Natural killer cell (primary cell): ENCODE results near the gene PLIN4. TPM values are rescaled to one million over a fixed set of nuclear protein-coding genes. Genes with fewer than 3 reads are reported as not detected.

ENCODE experiments used
- ATAC-seq, 3 donors: fragments of 150-1000 bp in 2 of 3; fragments of 200-7000 bp in 1 of 3; cut with Tn5 transposase; 1 replicate in 1 of 3; 2 replicates in 2 of 3; pipeline ENCODE4 v1.10.0; 2021; ENCODE audit warnings: mild to moderate bottlenecking in 2 of 3, moderate library complexity in 2 of 3
- DNase-seq, 2 donors: peaks; one replicate each; pipeline versions ENCODE4 v3.0.0 to v3.0.0-alpha.2; 2013 to 2021; ENCODE audit warnings: mixed read lengths in 1 of 2
- H3K27ac ChIP-seq: one replicate; pipeline ENCODE4 v1.5.1; 2013; ENCODE audit warnings: mild to moderate bottlenecking, low read length
- H3K27me3 ChIP-seq: one replicate; pipeline ENCODE4 v1.6.1; 2013; ENCODE audit warnings: low read length; ENCODE audit not compliant: control insufficient read depth, insufficient read depth
- H3K36me3 ChIP-seq: one replicate; pipeline ENCODE4 v1.6.1; 2013; ENCODE audit warnings: low read length; ENCODE audit not compliant: control insufficient read depth, insufficient read depth
- H3K4me1 ChIP-seq: one replicate; pipeline ENCODE4 v1.6.1; 2013; ENCODE audit warnings: low read length; ENCODE audit not compliant: control insufficient read depth, insufficient read depth
- H3K4me3 ChIP-seq: one replicate; pipeline ENCODE4 v1.5.1; 2013; ENCODE audit warnings: low read length
- H3K9me3 ChIP-seq: one replicate; pipeline ENCODE4 v1.6.1; 2013; ENCODE audit warnings: low read length; ENCODE audit not compliant: control insufficient read depth, insufficient read depth
- H3K27ac Mint-ChIP-seq, 2 donors: one replicate each; pipeline ENCODE4 v1.8.0; 2022; ENCODE audit warnings: mild to moderate bottlenecking in 2 of 2, mixed read lengths in 2 of 2, moderate library complexity in 1 of 2
- H3K27me3 Mint-ChIP-seq, 2 donors: one replicate each; pipeline ENCODE4 v1.8.0; 2022; ENCODE audit warnings: low read depth in 2 of 2, mixed read lengths in 2 of 2
- H3K36me3 Mint-ChIP-seq: one replicate; pipeline ENCODE4 v1.8.0; 2022; ENCODE audit warnings: mixed read lengths
- H3K4me1 Mint-ChIP-seq, 2 donors: one replicate each; pipeline ENCODE4 v1.8.0; 2022; ENCODE audit warnings: mixed read lengths in 2 of 2
- H3K4me3 Mint-ChIP-seq: one replicate; pipeline ENCODE4 v1.8.0; 2022; ENCODE audit warnings: mild to moderate bottlenecking, moderate library complexity, mixed read lengths
- H3K9me3 Mint-ChIP-seq, 2 donors: one replicate each; pipeline ENCODE4 v1.8.0; 2022; ENCODE audit warnings: mixed read lengths in 2 of 2
- WGBS: methylation state at CpG from one replicate; pipeline ENCODE4 v1.1.7; 2013; ENCODE audit warnings: missing lambda C conversion rate; ENCODE audit not compliant: insufficient coverage; 5-methylcytosine and 5-hydroxymethylcytosine counted together
- intact Hi-C: fragments of 100-400 bp; cut with micrococcal nuclease; formaldehyde crosslinking; loops from one replicate; pipeline ENCODE4 v1.14.2; 2022
- total RNA-seq, 4 donors: library from RNA; stranded (reverse); fragments of 120-200 nt in 1 of 4; gene quantifications; one replicate each; pipeline versions ENCODE4 v1.2.3 to v1.2.4, GENCODE V29; 2013 to 2022
- TF ChIP-seq, protein P1 (sequence below): fragments of 200-600 bp; IDR thresholded peaks from one replicate; pipeline ENCODE4 v1.8.0; 2022; ENCODE audit warnings: antibody characterized with exemption

PLIN4 gene
- total RNA-seq, 3 donors from 2014 or later (not counting 1 experiment from before 2014, with no cell fraction given) = 0.33 TPM; not detected in 2

DNA sequence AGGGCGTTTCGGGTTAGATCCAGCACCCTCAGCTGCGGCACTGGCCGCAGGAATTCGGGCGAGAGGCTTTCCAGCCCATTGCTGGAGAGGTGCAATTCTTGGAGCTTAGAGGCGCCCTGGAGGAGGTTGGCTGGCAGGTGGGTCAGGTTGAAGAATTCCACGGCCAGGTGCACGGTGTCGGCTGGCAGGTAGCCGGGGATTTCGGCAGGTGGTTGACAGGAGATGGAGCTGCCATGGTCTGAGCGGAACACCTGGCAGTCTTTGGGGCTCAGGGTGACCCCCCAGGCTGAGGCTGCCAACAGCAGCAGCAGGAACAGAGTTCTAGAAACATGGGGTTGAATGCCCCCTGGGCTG, 20.3 kb upstream of the PLIN4 start:
- H3K27me3 ChIP-seq = peaks cover 3% of the 10 kb centered on the region
- intact Hi-C loops = no loop called here
- peaks cover 5% of the 10 kb centered on the region for H3K9me3 ChIP-seq
- Mint-ChIP-seq H3K27me3 (peaks cover 0 to 8% of the 10 kb centered on the region in 2 donors), H3K36me3 (no peaks in the 10 kb centered on the region), H3K9me3 (peaks cover 0 to 2% of the 10 kb centered on the region in 2 donors), H3K27ac (no peak overlapping the region), H3K4me3 (no peak overlapping the region), H3K4me1 (no peaks in the 10 kb centered on the region)
- DNase-seq (no peak), ATAC-seq (no peak)
- no peak overlapping the region for H3K4me3 ChIP-seq
- H3K4me1 ChIP-seq = peaks cover 22% of the 10 kb centered on the region
- H3K27ac ChIP-seq = no peak overlapping the region
- TF ChIP-seq, protein P1, sequence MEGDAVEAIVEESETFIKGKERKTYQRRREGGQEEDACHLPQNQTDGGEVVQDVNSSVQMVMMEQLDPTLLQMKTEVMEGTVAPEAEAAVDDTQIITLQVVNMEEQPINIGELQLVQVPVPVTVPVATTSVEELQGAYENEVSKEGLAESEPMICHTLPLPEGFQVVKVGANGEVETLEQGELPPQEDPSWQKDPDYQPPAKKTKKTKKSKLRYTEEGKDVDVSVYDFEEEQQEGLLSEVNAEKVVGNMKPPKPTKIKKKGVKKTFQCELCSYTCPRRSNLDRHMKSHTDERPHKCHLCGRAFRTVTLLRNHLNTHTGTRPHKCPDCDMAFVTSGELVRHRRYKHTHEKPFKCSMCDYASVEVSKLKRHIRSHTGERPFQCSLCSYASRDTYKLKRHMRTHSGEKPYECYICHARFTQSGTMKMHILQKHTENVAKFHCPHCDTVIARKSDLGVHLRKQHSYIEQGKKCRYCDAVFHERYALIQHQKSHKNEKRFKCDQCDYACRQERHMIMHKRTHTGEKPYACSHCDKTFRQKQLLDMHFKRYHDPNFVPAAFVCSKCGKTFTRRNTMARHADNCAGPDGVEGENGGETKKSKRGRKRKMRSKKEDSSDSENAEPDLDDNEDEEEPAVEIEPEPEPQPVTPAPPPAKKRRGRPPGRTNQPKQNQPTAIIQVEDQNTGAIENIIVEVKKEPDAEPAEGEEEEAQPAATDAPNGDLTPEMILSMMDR = no peak
- 97% methylated on average over 13 of the region's 13 CpGs for WGBS
- no peaks in the 10 kb centered on the region for H3K36me3 ChIP-seq

GRCh38 chr19:4537953-4538600, 19.8 kb upstream of the PLIN4 start:
- DNase-seq (no peak), ATAC-seq (no peak)
- intact Hi-C loops = no loop called here
- H3K4me3 ChIP-seq = no peak overlapping the region
- TF ChIP-seq, protein P1 = no peak
- H3K4me3 Mint-ChIP-seq = no peak overlapping the region
- H3K27me3 Mint-ChIP-seq = peaks cover 0 to 8% of the 10 kb centered on the region in 2 donors
- H3K4me1 ChIP-seq = peaks cover 22% of the 10 kb centered on the region
- H3K27ac Mint-ChIP-seq = no peak overlapping the region
- WGBS = 93% methylated on average over 27 of the region's 27 CpGs
- H3K27ac ChIP-seq = no peak overlapping the region
- peaks cover 3% of the 10 kb centered on the region for H3K27me3 ChIP-seq
- no peaks in the 10 kb centered on the region for H3K36me3 Mint-ChIP-seq
- peaks cover 5% of the 10 kb centered on the region for H3K9me3 ChIP-seq
- H3K36me3 ChIP-seq = no peaks in the 10 kb centered on the region
- no peaks in the 10 kb centered on the region for H3K4me1 Mint-ChIP-seq
- peaks cover 0 to 2% of the 10 kb centered on the region in 2 donors for H3K9me3 Mint-ChIP-seq

- Histone ChIP-seq H3K9me3 (peaks cover 5% of the 10 kb centered on the region), H3K27ac (no peak overlapping the region), H3K4me3 (no peak overlapping the region), H3K27me3 (peaks cover 3% of the 10 kb centered on the region), H3K4me1 (peaks cover 18% of the 10 kb centered on the region), H3K36me3 (no peaks in the 10 kb centered on the region)
- DNase-seq (no peak), ATAC-seq (no peak)
- H3K4me1 Mint-ChIP-seq = no peaks in the 10 kb centered on the region
- peaks cover 0 to 2% of the 10 kb centered on the region in 2 donors for H3K9me3 Mint-ChIP-seq
- TF ChIP-seq, protein P1 = no peak
- intact Hi-C loops = no loop called here
- no peaks in the 10 kb centered on the region for H3K36me3 Mint-ChIP-seq
- H3K4me3 Mint-ChIP-seq = no peak overlapping the region
- H3K27ac Mint-ChIP-seq = no peak overlapping the region
- 74% methylated on average over 5 of the region's 5 CpGs for WGBS
- peaks cover 0 to 8% of the 10 kb centered on the region in 2 donors for H3K27me3 Mint-ChIP-seq
Observed at GRCh38 chr19:4536798-4537197, 18.5 kb upstream of the PLIN4 start.
